Suprapubic skin (tissue), 4 donors: Measurements from ENCODE around the gene FOXK1.

Experiments used
- EP300 ChIP-seq: sonication (generic); formaldehyde crosslinking; IDR thresholded peaks from one replicate; pipeline ENCODE4 v1.6.1; 2017; ENCODE audit warnings: antibody characterized with exemption
- POLR2A ChIP-seq, 2 donors: fragments of 450-650 bp; IDR thresholded peaks; one replicate each; pipeline ENCODE4 v1.6.1; 2017; ENCODE audit warnings: antibody characterized with exemption in 2 of 2, mild to moderate bottlenecking in 2 of 2, moderate library complexity in 2 of 2
- POLR2AphosphoS5 ChIP-seq, 3 donors: sonication (generic); formaldehyde crosslinking; IDR thresholded peaks; one replicate each; pipeline ENCODE4 v1.6.1; 2017; ENCODE audit warnings: antibody characterized with exemption in 3 of 3
- TF ChIP-seq, protein P1 (sequence below), 2 donors: fragments of 200-600 bp in 1 of 2; fragments of 450-650 bp in 1 of 2; sonication (generic) in 1 of 2; IDR thresholded peaks; one replicate each; pipeline ENCODE4 v1.5.1; 2016 to 2019; ENCODE audit warnings: antibody characterized with exemption in 2 of 2, mild to moderate bottlenecking in 1 of 2, moderate library complexity in 1 of 2

DNA sequence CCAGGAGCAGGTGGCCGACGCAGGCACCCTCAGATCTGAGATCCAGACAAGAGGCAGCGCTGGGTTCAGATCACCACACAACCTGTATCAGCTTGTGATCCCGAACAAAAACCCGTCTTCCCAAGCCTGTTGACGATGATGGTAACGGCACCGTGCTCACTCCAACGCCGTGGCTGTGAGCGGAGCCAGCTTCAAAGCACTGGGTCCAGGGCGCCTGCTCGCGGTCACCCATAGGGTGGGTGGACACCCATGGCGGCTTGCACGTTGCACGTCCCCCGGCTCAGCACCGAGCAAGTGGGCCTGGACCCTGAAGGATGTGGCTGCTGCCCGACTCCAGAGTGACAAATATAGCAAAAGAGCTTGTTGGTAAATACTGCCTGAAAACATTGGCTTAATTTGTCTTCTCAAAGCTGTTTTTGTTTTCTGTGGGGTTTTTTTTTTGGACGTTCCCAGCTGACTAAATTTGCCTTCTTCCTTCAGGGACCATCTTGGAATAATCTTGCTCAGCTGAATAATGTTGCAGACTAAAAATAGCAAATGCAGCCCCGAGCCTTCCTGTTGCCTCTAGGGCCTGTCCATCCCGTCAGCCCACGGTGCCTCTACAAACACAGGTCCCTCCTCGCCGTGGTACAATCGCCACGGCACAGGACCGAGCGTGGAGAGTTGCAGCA lies 41.0 kb downstream of the FOXK1 start:
- TF ChIP-seq, protein P1, sequence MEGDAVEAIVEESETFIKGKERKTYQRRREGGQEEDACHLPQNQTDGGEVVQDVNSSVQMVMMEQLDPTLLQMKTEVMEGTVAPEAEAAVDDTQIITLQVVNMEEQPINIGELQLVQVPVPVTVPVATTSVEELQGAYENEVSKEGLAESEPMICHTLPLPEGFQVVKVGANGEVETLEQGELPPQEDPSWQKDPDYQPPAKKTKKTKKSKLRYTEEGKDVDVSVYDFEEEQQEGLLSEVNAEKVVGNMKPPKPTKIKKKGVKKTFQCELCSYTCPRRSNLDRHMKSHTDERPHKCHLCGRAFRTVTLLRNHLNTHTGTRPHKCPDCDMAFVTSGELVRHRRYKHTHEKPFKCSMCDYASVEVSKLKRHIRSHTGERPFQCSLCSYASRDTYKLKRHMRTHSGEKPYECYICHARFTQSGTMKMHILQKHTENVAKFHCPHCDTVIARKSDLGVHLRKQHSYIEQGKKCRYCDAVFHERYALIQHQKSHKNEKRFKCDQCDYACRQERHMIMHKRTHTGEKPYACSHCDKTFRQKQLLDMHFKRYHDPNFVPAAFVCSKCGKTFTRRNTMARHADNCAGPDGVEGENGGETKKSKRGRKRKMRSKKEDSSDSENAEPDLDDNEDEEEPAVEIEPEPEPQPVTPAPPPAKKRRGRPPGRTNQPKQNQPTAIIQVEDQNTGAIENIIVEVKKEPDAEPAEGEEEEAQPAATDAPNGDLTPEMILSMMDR (IDR thresholded peaks at IDR 0.05) = no peak
- TF ChIP-seq POLR2A (IDR thresholded peaks at IDR 0.05) (no peak), EP300 (no peak), POLR2AphosphoS5 (IDR thresholded peaks at IDR 0.05) (no peak)
